HepG2 (cell line): ENCODE results near the gene SLC4A5. TPM values are rescaled to one million over a fixed set of nuclear protein-coding genes. Genes with fewer than 3 reads are reported as not detected.

Experiments
- CENPX ChIP-seq: sonication (generic); formaldehyde crosslinking; IDR thresholded peaks from 2 replicates; pipeline ENCODE4 v1.9.0; 2021; ENCODE audit warnings: mild to moderate bottlenecking, missing genetic modification reagents, moderate library complexity
- FOSL2 ChIP-seq: sonication (generic); formaldehyde crosslinking; IDR thresholded peaks from 2 replicates; pipeline ENCODE4 v1.4.0; 2020; ENCODE audit warnings: missing genetic modification reagents
- HNF4G ChIP-seq, 2 experiments: sonication (generic) in 1 of 2; formaldehyde crosslinking in 1 of 2; IDR thresholded peaks; 2 replicates each; pipeline versions ENCODE4 v1.4.0 to v1.6.1; 2011 to 2020; ENCODE audit warnings: borderline replicate concordance in 2 of 2, low read depth in 2 of 2, mild to moderate bottlenecking in 2 of 2, low read length in 1 of 2, missing genetic modification reagents in 1 of 2, moderate library complexity in 1 of 2
- MAF1 ChIP-seq: sonication (generic); formaldehyde crosslinking; IDR thresholded peaks from 2 replicates; pipeline ENCODE4 v1.5.0; 2020; ENCODE audit warnings: missing genetic modification reagents, borderline replicate concordance
- MAFK ChIP-seq, 2 experiments: IDR thresholded peaks in 1 of 2; conservative IDR thresholded peaks in 1 of 2; 2 replicates each; pipeline ENCODE4 v1.6.1; 2011; ENCODE audit warnings: improper control_type of control experiment in 2 of 2, low read length in 2 of 2
- MBNL3 ChIP-seq: fragments of 250-450 bp; sonication (Bioruptor Pico); conservative IDR thresholded peaks from 2 replicates; pipeline ENCODE4 v1.8.0; 2022; ENCODE audit warnings: mild to moderate bottlenecking, inconsistent platforms
- NCOA1 ChIP-seq: sonication (generic); formaldehyde crosslinking; IDR thresholded peaks from 2 replicates; pipeline ENCODE4 v1.9.0; 2021; ENCODE audit warnings: missing genetic modification reagents
- POLR2G ChIP-seq: fragments of 200-400 bp; formaldehyde crosslinking; IDR thresholded peaks from 2 replicates; pipeline ENCODE4 v1.6.1; 2018; ENCODE audit warnings: mild to moderate bottlenecking, low read depth, low read length, moderate library complexity
- SALL1 ChIP-seq: sonication (generic); formaldehyde crosslinking; IDR thresholded peaks from 2 replicates; pipeline ENCODE4 v1.8.0; 2022; ENCODE audit warnings: mild to moderate bottlenecking, missing genetic modification reagents
- SCMH1 ChIP-seq: sonication (generic); formaldehyde crosslinking; IDR thresholded peaks from 2 replicates; pipeline ENCODE4 v1.9.0; 2021; ENCODE audit warnings: missing genetic modification reagents, mild to moderate bottlenecking, borderline replicate concordance
- SNRNP70 ChIP-seq: fragments of 200-400 bp; formaldehyde crosslinking; IDR thresholded peaks from 2 replicates; pipeline ENCODE4 v1.6.1; 2017; ENCODE audit warnings: mild to moderate bottlenecking, low read depth, low read length, moderate library complexity
- TBX3 ChIP-seq: fragments of 450-650 bp; IDR thresholded peaks from 2 replicates; pipeline ENCODE4 v1.6.1; 2017; ENCODE audit warnings: antibody characterized with exemption, mild to moderate bottlenecking, inconsistent platforms, borderline replicate concordance
- WIZ ChIP-seq: sonication (generic); formaldehyde crosslinking; IDR thresholded peaks from 2 replicates; pipeline ENCODE4 v1.5.1; 2020; ENCODE audit warnings: mild to moderate bottlenecking, missing genetic modification reagents
- ZBTB1 ChIP-seq: sonication (generic); formaldehyde crosslinking; IDR thresholded peaks from 2 replicates; pipeline ENCODE4 v1.4.0; 2020; ENCODE audit warnings: missing genetic modification reagents, borderline replicate concordance
- ZFP41 ChIP-seq: sonication (generic); formaldehyde crosslinking; IDR thresholded peaks from 2 replicates; pipeline ENCODE4 v1.4.0; 2020; ENCODE audit warnings: mild to moderate bottlenecking, missing genetic modification reagents, borderline replicate concordance
- ZNF205 ChIP-seq: IDR thresholded peaks from 2 replicates; pipeline ENCODE4 v1.6.1; 2018; ENCODE audit warnings: missing biosample characterization, missing genetic modification reagents
- ZNF207 ChIP-seq: fragments of 450-650 bp; IDR thresholded peaks from 2 replicates; pipeline ENCODE4 v1.6.1; 2016; ENCODE audit warnings: antibody characterized with exemption, borderline replicate concordance
- ZNF468 ChIP-seq: sonication (generic); formaldehyde crosslinking; IDR thresholded peaks from 2 replicates; pipeline ENCODE4 v1.8.0; 2022; ENCODE audit warnings: mild to moderate bottlenecking, moderate library complexity, missing genetic modification reagents
- ZNF510 ChIP-seq: sonication (generic); formaldehyde crosslinking; IDR thresholded peaks from 2 replicates; pipeline ENCODE4 v1.4.0; 2020; ENCODE audit warnings: low read depth, mild to moderate bottlenecking, missing genetic modification reagents
- ZNF619 ChIP-seq: sonication (generic); formaldehyde crosslinking; IDR thresholded peaks from 2 replicates; pipeline ENCODE4 v1.4.0; 2020; ENCODE audit warnings: mild to moderate bottlenecking, missing genetic modification reagents
- ZNF710 ChIP-seq: sonication (generic); formaldehyde crosslinking; IDR thresholded peaks from 2 replicates; pipeline ENCODE4 v1.5.0; 2020; ENCODE audit warnings: mild to moderate bottlenecking, missing genetic modification reagents, borderline replicate concordance
- polyA plus RNA-seq, 8 experiments: library from polyadenylated mRNA; depleted of rRNA in 3 of 8; stranded (reverse) in 7 of 8; unstranded in 1 of 8; fragments of >200 nt; fragmentation: Illumina TruSeq in 4 of 8; extraction: Trizol in 4 of 8; gene quantifications; 2 replicates each; pipeline versions ENCODE4 v1.2.1 to v1.2.3, GENCODE V29; 2011 to 2016; ENCODE audit warnings: low read depth in 4 of 8, missing spikeins in 1 of 8, mixed read lengths in 1 of 8; ENCODE audit not compliant: insufficient read depth in 1 of 8
- total RNA-seq, 5 experiments: library from RNA; depleted of rRNA; stranded (reverse); fragments of >200 nt; fragmentation: Illumina TruSeq; extraction: Trizol; gene quantifications; 2 replicates each; pipeline ENCODE4 v1.2.3, GENCODE V29; 2016; ENCODE audit warnings: low read depth in 1 of 5
- TF ChIP-seq, protein P1 (sequence below): sonication (generic); formaldehyde crosslinking; IDR thresholded peaks from 2 replicates; pipeline ENCODE4 v1.4.0; 2020; ENCODE audit warnings: missing genetic modification reagents
- TF ChIP-seq, protein P2 (sequence below): sonication (generic); formaldehyde crosslinking; IDR thresholded peaks from 2 replicates; pipeline ENCODE4 v1.4.0; 2020; ENCODE audit warnings: mild to moderate bottlenecking, missing genetic modification reagents

SLC4A5 gene
- total and polyA plus RNA-seq, 2 of the 13 experiments (the other 11 are each of a cell fraction or from before 2014, with no cell fraction given) = 0.50 TPM; not detected in 1

- TF ChIP-seq, protein P1, sequence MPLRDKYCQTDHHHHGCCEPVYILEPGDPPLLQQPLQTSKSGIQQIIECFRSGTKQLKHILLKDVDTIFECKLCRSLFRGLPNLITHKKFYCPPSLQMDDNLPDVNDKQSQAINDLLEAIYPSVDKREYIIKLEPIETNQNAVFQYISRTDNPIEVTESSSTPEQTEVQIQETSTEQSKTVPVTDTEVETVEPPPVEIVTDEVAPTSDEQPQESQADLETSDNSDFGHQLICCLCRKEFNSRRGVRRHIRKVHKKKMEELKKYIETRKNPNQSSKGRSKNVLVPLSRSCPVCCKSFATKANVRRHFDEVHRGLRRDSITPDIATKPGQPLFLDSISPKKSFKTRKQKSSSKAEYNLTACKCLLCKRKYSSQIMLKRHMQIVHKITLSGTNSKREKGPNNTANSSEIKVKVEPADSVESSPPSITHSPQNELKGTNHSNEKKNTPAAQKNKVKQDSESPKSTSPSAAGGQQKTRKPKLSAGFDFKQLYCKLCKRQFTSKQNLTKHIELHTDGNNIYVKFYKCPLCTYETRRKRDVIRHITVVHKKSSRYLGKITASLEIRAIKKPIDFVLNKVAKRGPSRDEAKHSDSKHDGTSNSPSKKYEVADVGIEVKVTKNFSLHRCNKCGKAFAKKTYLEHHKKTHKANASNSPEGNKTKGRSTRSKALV (CRISPR knock-in tag) = 0 out of 2 replicates have a peak, but pooled peaks have one; percentile 78
- TF ChIP-seq MAFK (conservative IDR thresholded peaks at IDR 0.05 in 1 of 2, IDR thresholded peaks at IDR 0.05 in 1 of 2; ENCODE audit: low read length in 2 of 2) = no peak
- 0 out of 2 replicates have a peak, but pooled peaks have one; percentile 6 for TF ChIP-seq TBX3
- TF ChIP-seq ZNF205 (CRISPR knock-in tag) = 0 out of 2 replicates have a peak, but pooled peaks have one; percentile 41
- TF ChIP-seq MBNL3 (CRISPR knock-in tag) = no peak
- no peak for TF ChIP-seq ZBTB1 (CRISPR knock-in tag)
- TF ChIP-seq ZNF510 (CRISPR knock-in tag) = no peak; the same call in 1 of the 2 replicates
- TF ChIP-seq ZFP41 (CRISPR knock-in tag) = peak; percentile 94; the same call in 1 of the 2 replicates
- peak; percentile 34; the same call in 1 of the 2 replicates for TF ChIP-seq HNF4G (IDR thresholded peaks at IDR 0.05; ENCODE audit: borderline replicate concordance, low read depth, low read length)
- peak; percentile 71; the same call in 1 of the 2 replicates for TF ChIP-seq HNF4G (CRISPR knock-in tag; IDR thresholded peaks at IDR 0.05; ENCODE audit: borderline replicate concordance, low read depth)
- TF ChIP-seq ZNF468 = peak; percentile 86
- TF ChIP-seq, protein P2, sequence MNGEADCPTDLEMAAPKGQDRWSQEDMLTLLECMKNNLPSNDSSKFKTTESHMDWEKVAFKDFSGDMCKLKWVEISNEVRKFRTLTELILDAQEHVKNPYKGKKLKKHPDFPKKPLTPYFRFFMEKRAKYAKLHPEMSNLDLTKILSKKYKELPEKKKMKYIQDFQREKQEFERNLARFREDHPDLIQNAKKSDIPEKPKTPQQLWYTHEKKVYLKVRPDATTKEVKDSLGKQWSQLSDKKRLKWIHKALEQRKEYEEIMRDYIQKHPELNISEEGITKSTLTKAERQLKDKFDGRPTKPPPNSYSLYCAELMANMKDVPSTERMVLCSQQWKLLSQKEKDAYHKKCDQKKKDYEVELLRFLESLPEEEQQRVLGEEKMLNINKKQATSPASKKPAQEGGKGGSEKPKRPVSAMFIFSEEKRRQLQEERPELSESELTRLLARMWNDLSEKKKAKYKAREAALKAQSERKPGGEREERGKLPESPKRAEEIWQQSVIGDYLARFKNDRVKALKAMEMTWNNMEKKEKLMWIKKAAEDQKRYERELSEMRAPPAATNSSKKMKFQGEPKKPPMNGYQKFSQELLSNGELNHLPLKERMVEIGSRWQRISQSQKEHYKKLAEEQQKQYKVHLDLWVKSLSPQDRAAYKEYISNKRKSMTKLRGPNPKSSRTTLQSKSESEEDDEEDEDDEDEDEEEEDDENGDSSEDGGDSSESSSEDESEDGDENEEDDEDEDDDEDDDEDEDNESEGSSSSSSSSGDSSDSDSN (CRISPR knock-in tag) = peak; percentile 87
- TF ChIP-seq ZNF619 (CRISPR knock-in tag) = peak; percentile 63; the same call in 1 of the 2 replicates
- TF ChIP-seq SALL1 (CRISPR knock-in tag) = peak; percentile 85
- TF ChIP-seq POLR2G = peak; percentile 100
- TF ChIP-seq ZNF207 = no peak
- TF ChIP-seq MAF1 (CRISPR knock-in tag) = peak; percentile 62; the same call in 1 of the 2 replicates
- no peak for TF ChIP-seq CENPX (CRISPR knock-in tag)
- TF ChIP-seq WIZ (CRISPR knock-in tag) = peak; percentile 94
- no peak for TF ChIP-seq SCMH1 (CRISPR knock-in tag)
- TF ChIP-seq SNRNP70 = no peak; the same call in 1 of the 2 replicates
- TF ChIP-seq FOSL2 = peak; percentile 57
- TF ChIP-seq ZNF710 (CRISPR knock-in tag) = peak; percentile 76
- peak; percentile 95 for TF ChIP-seq NCOA1 (CRISPR knock-in tag)
These were observed 144.5 kb downstream of the SLC4A5 start, which contains the start of gene MTHFD2 (continued) for GRCh38 chr2:74198461-74199274.
